Stimulated activated naive CD4-positive, alpha-beta T cell treated with Interleukin-2 at 50 U/mL for 16 hours (primary cell): ENCODE results near the gene SEC22C.
"Not testable (repeated sequence)": the region's sequence is repeated elsewhere in the genome, so short reads cannot be mapped to it uniquely, and the experiment has no call there.

Experiments
- DNase-seq: peaks from one replicate; lab custom pipeline; 2025; lab: John Stamatoyannopoulos, UW

The SEC22C gene

DNA sequence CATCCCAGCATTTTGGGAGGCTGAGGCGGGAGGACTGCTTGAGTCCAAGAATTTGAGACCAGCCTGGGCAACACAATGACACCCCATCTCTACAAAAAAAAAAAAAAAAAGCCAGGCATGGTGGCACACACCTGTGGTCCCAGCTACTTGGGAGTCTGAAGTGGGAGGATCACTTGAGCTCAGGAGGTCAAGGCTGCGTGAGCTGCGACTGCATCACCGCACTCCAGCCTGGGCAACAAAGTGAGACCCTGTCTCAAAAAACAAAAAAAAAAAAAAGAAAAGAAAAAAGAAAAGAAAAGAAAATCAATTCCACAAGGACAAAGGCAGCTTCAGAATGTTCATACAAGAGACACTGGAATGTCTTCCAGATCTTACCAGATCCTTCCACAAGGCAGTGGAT lies 2.4 kb downstream of the SEC22C start:
- DNase-seq: not testable (repeated sequence)

DNA sequence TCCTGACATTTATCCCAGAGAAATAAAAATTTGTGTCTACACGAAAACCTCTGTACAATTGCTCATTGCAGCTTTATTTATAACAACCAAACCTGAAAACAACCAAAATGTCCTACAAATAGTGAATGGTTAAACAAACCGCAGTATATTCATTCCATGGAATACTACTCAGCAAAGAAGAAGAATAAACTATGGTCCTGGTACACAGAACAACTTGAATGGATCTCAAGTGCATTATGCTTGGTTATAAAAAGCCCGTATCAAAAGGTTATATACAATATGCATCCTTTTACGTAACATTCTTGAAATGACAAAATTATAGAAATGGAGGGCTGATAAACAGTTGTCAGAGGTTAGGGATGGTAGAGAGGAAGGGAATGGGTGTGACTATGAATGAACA lies 3.7 kb downstream of the SEC22C start:
- no peak for DNase-seq

DNA sequence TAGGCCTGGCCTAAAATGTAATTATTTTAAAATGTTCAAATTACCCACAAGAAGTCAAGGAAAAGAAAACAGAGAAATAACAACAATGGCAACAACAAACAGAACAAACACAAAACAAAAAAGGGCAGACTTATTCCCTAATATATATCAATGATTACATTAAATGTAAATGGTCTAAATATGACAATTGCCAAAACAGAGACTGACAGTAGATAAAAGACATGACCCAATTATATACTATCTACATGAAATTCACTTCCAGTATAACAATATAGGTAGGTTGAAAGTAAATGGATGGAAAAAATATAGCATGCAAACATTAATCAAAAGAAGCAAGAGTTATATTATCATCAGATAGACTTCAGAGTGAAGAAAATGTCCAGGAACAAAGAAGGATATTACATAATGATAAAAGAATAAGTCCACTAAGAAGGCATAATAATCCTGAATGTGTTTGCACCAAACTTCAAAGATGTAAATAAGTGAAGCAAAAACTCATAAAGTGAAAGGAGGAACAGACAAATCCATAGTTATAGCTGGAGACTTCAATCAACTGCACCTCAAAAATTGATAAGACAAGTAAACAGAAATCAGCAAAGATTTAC lies 6.5 kb downstream of the SEC22C start:
- no peak for DNase-seq

DNA sequence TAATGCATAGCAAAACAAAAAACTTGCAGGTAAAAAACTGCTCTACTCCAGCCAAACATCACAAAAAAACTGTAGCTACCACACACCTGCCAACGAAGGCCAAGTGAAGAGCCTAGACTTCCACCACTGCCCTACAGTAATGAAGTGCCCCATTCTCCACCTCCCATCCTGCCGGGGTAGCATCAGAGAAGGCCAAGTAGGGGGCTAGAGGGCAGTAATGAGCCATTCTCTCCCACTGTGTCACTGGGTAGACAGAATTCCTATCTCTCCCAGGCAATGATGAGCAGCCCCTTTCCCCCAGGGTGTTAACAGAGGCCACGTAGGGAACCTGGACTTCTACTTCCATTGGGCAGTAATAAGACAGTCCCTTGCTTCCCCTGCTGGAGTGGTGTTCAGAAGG lies 9.5 kb downstream of the SEC22C start:
- peak; percentile 2 for DNase-seq

DNA sequence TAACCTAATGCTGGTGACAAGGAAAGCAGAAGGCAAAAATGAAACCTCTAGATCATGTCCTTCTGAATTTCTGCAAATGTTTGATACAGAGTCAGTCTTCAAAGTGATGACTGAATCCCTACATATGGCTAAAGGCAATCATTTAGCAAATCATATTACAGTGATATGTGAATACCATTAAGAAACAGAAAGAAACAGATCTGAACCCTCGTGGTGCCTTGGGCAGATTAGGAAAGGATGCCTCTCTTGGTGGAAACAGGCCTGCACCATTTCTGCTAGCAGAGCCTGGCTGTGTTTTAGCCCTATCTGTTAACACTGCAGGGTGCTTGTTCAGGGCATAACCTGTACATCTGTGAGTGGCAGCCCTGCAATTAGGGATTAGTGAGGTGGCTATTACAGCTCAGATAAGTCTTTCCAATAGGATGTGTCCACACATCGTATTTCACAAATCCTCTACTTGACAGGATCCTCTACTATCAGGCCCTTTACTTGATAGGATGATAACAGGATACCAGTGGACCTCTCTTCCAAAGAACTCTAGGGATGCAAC lies 12.1 kb downstream of the SEC22C start:
- DNase-seq: no peak

DNA sequence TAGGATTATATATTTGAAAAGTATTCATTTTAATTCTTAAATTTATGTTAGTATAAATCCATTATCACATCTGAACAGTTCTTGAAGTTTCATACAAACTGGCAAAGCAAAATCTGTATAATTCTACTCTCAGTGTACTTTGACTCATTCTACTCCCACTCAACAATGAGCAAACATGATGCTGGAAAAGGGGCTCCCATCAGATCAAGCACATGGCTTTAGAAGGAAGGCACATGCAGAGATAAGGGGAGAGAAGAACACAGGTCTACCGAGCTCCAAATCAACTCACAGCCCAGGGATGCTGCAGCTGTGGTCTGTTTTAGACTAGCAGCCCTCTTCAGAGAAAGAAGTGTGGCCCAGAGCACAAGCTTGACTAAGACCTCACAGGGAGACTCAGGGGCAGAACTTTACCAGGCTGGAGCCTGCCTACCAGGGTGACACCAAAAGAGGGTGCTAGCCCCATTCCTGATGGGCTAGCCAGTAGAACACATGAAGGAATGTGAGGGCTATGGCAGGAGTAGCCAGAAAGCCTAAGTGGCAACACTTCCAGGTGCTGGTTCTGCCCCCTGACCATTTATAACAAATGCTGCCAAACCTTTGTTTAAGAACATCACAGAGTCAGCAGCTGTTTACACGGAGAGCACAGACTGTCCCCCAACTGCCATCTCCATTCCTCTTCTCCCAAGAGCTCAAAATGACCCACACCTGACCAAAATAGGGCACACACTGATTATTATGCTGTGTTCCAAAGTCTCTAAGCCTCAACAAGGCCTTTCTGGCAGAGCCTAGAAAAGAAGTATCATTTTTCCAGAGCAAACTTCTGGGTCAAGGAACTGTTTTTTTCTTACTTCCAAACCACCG lies 19.5 kb downstream of the SEC22C start:
- no peak for DNase-seq

DNA sequence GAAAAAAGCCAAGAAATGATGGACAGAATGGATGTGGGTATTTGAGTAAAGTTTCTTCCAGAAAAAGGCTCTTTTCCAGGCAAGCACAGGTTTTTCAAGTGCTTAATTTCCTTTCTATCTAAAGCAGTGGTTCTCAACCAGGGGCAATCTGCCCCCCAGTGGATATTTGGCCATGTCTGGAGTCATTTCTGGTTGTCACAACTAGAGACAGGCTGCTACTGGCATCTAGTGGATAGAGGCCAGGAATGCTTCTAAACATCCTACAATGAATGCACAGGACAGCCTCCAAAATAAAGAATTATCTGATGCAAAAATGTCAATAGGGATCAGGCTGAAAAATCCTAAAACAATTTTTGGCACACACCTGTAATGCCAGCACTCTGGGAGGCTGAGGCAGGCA lies 23.9 kb downstream of the SEC22C start:
- no peak for DNase-seq

DNA sequence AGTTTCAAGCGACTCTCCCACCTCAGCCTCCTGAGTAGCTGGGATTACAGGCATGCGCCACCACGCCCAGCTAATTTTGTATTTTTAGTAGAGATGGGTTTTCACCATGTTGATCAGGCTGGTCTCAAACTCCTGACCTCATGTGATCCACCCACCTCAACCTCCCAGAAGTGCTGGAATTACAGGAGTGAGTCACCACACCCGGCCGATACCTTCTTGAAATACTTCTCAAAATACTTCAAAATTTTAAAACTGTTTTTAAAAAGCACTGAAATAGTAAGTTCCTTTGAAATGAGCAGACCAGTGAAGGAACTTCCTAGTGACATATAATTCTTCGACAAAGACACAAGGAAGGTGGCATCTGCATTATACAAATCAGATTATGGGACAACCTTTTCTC lies 24.9 kb downstream of the SEC22C start:
- DNase-seq: not testable (repeated sequence)

DNA sequence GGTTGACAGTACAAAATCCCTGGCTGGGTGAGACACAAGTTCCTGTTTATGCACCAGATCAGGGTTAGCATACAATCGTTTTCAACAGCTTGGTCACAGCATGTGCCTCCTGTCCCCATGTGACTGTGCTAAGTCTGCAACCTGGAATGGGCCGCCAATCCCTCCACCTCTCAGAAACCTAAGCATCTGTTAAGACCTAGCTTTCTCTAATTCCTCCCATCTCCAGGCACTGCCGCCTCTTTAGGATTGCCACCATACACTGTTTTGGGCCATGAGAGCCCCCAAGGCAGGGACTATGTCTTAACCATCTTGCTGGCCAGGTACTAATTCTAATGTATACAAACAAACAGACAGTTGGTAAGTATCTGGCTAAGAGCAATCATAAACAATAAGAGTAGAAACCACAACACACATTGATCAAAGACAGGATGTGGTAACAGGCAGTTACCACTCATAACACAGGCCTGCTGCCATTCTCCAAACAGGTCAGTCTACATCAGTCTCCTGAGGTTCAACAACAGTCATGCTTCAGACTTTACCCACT lies 25.6 kb downstream of the SEC22C start:
- peak; percentile 8 for DNase-seq

DNA sequence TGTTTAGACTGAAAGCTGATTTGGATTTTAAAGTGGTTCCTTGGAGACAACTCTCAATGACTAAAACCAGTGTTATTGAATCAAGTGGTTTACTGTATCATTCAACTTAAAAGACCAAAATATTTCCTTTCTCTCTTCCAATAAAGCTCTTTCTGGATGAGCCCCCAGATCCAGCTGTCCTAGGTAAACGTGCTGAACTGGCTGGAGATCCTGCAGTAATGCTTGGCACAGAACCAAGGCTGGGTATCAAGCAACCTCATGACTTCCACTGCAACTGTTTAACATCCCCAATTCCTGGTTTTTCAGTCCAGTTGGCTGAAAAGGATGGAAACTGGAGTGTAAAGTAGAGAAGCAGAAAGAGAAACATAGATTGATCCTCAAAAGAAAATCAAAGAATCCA lies 28.9 kb downstream of the SEC22C start:
- no peak for DNase-seq

DNA sequence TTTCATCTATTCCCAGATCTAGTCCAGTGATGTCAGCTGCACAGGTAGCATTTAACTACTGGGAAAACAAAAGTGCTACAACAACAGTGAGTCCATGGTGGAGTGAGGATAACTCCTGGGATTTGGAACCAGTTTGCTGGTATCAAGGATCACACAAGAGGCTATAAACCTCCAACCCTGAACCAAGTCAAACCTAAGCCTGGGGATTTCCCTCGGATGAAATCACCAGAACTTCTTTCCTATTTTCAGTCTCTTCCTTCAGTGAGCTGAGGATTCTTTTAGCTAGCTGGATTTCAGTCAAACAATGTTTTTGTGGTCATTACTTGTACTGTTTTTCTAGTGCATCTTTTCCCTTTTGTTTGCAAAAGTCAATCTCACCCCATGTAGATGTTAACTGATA lies 31.5 kb downstream of the SEC22C start:
- no peak for DNase-seq

DNA sequence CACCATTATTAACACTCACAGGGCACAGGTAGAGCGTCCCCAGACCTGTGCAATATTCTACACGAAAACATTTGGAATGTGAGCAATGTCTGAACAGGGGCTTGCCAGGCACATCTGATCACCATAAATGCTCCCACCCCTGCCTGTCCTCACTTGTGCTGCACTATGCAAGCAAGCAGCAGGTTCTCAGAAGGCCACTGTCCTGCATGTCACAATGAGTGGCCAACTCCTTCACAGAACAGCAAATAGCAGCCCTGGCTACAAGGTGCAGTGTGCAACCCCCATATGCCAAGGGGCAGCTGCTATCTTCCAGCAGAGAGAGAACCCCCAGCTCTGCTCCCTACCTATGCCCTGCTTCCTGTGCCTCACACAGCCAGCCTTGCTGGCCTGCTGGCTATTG lies 32.6 kb downstream of the SEC22C start:
- no peak for DNase-seq

DNA sequence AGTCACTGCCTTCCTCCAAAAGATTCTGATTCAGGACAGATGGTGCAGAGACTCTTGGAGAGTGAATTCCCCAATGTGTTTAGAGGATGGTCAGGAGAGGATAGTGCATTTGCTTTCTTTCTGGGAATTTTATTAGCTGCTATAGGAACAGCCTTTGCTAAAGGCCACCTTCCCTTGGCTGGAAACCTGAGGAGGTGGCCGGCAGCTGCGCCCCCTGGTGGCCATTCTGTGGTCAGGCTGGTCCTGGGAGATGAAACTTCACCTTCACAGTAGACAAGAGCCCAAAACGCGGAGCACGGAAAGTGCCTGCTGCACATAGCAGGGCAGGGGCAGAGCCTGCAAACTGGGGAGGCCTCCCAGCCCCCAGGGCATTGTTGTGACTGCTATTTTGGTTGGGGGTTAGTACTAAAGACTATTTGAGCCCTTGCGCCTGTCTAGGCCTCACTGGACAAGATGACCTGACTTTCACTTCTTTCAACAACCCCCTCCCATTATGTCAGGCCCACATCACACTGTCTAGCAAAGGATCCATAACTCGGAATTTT lies 34.3 kb downstream of the SEC22C start:
- peak; percentile 50 for DNase-seq

DNA sequence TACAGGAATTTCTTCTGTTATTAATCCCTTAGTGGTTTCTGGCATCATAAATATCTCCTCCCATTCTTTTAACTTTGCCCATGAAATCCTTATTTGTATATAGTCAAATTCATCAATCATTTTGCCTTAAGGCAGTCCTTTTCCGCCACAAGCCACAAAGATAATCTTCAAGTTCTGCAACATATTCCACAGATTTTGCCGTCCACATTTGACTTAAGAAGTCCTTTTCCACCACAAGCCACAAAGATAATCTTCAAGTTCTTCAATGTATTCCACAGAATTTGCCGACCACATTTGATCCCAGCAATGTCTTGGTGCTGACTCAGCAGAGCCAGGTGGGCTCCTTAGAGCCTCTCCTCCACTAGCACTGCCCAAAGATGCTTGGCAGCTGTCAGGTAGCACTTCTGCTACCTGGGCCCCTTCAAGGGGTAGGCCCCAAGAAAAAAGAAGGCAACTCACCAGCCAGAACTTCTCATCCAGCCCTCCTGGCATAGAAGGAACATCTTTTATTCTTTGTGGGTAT lies 35.0 kb downstream of the SEC22C start:
- no peak for DNase-seq

DNA sequence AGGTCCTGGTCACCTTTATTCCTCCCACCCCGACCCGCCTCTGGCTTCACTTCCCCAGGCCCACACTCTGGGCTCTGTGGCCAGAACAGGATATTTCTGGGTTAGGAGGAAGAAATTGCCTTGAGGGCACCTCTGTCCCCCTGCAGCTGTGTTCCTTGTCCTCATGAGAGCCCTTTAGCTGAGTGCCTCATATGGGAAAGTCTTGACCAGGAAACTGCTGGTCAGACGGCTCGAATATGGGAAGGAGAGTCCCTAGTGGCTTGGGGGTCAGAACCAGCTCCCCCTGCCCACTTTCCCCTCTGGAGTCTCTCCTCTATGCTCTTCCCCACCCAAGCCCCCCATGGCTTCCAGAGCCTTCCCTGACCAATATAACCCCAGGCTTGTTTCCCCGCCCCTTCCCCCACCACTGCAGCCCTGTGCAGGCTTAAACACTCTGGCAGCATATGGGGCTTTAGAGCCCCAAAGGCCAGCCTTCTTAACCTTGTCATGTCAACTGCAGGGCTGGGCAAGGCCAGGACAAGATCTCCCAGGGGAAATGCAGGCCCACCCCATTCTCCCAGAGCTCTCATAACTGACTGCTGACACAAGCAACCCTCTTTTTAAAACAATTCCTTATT lies 36.4 kb downstream of the SEC22C start:
- no peak for DNase-seq

DNA sequence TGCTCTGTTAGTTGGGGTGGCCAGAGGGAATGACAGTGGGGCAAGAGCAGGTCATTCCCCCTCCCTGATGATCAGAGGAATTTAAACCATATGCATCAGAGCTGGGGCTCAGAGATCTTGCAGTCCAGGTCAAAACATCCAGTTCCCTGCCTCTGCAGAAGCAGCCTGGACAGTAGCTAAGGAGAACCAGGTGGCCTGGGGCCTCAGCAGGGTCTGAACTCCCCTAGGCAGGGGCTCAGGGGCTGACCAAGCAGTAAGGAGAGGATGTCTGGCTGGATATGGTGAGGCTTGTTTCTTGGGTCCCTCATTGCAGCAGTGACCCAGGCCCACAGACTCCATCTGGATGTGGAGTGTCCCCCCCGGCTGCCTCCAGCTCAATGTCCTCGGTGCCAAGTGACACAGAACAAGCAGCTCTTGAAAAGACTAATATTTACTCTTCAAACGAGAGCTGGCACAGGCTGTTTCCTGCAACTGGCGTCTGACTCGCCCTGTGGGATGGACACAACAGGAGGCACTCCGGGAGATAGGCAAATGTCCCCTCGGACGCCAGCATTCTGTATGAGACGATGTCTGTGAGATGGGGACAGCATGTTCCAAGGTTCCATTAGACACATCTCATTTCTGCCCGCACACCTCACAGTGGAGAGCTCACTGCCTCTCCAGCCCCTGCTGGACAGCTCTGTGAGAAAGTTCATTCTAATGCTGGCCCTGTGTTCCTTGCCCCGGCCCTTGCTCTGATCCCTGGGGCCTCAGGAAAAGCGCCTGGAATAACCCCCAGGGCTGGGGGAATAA lies 37.1 kb downstream of the SEC22C start:
- DNase-seq: no peak

DNA sequence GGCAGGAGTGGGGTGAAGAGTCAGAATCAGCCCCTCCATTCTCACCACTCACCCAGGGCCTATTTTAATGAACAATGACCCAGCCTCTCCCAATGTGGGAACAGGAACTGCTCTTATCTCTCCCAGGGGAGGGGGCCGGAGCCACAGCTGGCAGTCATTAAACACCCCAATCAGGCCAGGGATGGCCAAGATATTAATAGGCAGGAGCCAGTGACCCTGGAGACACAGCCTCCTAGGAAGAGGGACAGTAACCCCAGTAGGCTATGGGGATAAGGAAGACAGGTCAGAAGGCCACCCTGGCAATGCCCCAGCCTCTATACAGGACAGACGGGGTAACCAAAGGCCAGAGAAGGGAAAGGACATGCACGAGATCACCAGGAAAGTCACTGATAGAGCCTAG lies 40.7 kb downstream of the SEC22C start:
- DNase-seq: no peak

DNA sequence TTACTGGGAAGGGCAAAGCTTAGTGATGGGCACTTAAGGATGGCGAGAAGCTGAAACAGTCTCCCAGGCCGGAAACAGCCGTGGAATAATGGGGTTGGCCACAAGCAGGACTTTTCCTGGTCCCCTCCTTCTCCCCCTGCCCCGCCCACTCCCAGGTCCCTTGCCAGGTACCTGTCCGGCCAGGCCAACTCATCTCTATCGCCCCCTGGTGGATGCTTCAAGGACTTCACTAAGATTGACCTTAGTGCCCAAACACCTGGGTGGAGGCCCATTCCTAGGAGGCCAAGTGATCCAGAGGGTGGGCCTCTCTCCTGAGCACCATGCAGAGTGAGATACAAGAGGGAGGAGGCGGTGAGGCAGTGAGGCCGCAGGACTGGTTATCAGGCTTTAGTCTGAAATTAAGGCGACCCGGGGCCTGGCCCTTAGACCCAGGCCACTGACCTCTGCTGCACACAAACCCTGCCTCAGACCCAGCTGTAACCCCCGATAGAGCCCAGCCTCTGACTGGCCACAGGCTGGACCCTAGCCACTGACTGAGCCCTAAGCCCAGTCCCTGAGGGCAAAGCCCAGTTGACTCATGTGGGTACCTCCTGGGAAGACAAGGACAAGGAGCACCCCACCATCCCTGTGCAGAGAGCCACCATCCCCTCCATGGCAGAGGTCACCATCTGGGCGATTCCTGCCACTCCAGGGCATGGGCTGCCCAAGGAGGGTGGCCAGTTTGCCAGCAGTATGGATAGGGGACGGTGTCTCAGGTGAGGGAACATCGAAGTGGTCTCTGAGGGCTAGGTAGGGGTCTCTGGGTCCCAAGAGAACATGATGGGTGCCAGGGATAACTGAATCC lies 41.7 kb downstream of the SEC22C start:
- peak; percentile 49 for DNase-seq

DNA sequence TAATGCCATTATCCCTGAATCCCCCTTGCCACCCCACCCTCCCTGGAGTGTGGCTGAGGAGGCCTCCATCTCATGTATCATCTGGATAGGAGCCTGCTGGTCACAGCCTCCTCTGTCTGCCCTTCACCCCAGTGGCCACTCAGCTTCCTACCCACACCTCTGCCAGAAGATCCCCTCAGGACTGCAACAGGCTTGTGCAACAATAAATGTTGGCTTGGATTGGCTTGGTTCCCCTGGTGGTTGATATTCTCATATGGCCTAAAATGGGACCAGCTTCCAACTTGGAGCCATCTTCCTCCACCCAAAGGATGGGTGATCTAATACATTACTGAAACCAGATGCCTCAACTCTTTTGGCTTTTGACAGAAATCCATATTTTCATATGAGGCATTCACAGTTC lies 44.4 kb downstream of the SEC22C start:
- DNase-seq: no peak

DNA sequence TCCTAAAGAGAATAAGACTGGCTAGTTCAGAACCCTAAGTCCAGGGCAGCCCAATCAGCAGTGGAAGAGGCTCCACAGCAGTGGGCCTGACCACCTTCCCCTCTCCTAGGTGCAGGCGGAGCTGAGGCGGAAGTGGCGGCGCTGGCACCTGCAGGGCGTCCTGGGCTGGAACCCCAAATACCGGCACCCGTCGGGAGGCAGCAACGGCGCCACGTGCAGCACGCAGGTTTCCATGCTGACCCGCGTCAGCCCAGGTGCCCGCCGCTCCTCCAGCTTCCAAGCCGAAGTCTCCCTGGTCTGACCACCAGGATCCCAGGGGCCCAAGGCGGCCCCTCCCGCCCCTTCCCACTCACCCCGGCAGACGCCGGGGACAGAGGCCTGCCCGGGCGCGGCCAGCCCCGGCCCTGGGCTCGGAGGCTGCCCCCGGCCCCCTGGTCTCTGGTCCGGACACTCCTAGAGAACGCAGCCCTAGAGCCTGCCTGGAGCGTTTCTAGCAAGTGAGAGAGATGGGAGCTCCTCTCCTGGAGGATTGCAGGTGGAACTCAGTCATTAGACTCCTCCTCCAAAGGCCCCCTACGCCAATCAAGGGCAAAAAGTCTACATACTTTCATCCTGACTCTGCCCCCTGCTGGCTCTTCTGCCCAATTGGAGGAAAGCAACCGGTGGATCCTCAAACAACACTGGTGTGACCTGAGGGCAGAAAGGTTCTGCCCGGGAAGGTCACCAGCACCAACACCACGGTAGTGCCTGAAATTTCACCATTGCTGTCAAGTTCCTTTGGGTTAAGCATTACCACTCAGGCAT lies 45.6 kb downstream of the SEC22C start:
- no peak for DNase-seq
